KMS-11 (cell line): Measurements from ENCODE around the gene ASXL3.

ENCODE experiments used
- H2AFZ ChIP-seq: fragments of 200-600 bp; sonication (generic); 2 replicates; pipeline ENCODE4 v1.6.1; 2016; ENCODE audit warnings: antibody characterized with exemption, mixed run types, low read depth
- H3K27ac ChIP-seq: fragments of 200-600 bp; sonication (generic); 2 replicates; pipeline ENCODE4 v1.6.1; 2016; ENCODE audit warnings: mild to moderate bottlenecking, mixed run types
- H3K27me3 ChIP-seq: fragments of 200-600 bp; sonication (generic); 2 replicates; pipeline ENCODE4 v1.6.1; 2017; ENCODE audit warnings: mild to moderate bottlenecking, low read depth, mixed run types, moderate library complexity; ENCODE audit not compliant: insufficient read depth
- H3K36me3 ChIP-seq: fragments of 200-600 bp; sonication (generic); 2 replicates; pipeline ENCODE4 v1.6.1; 2017; ENCODE audit warnings: mild to moderate bottlenecking, mixed run types; ENCODE audit not compliant: insufficient read depth
- H3K4me1 ChIP-seq: fragments of 200-600 bp; sonication (generic); 2 replicates; pipeline ENCODE4 v1.6.1; 2016; ENCODE audit warnings: mild to moderate bottlenecking, low read depth, mixed run types; ENCODE audit not compliant: poor library complexity, severe bottlenecking
- H3K4me2 ChIP-seq: fragments of 200-600 bp; sonication (generic); 2 replicates; pipeline ENCODE4 v1.7.0; 2016; ENCODE audit warnings: mild to moderate bottlenecking, mixed run types
- H3K4me3 ChIP-seq: fragments of 200-600 bp; sonication (generic); IDR thresholded peaks from 2 replicates; pipeline ENCODE4 v1.6.1; 2017; ENCODE audit warnings: low read depth, low read length, mixed read lengths; ENCODE audit not compliant: insufficient read depth
- H3K79me2 ChIP-seq: fragments of 200-600 bp; sonication (generic); 2 replicates; pipeline ENCODE4 v1.6.1; 2016; ENCODE audit warnings: low read depth, mixed run types; ENCODE audit not compliant: insufficient read depth
- H3K9ac ChIP-seq: fragments of 200-600 bp; sonication (generic); 2 replicates; pipeline ENCODE4 v1.6.1; 2016; ENCODE audit warnings: mild to moderate bottlenecking, mixed run types
- H4K20me1 ChIP-seq: fragments of 200-600 bp; sonication (generic); 2 replicates; pipeline ENCODE4 v1.6.1; 2016; ENCODE audit warnings: mild to moderate bottlenecking, mixed run types; ENCODE audit not compliant: insufficient read depth
- TF ChIP-seq, protein P1 (sequence below): fragments of 200-600 bp; sonication (generic); conservative IDR thresholded peaks from 2 replicates; pipeline ENCODE4 v1.6.1; 2017; ENCODE audit warnings: low read depth, mild to moderate bottlenecking, antibody characterized with exemption, low read length, moderate library complexity, mixed read lengths

Gene ASXL3

GRCh38 chr18:33612632-33613031 is 34.6 kb downstream of the ASXL3 start:
- no peaks in the 10 kb centered on the region for H3K79me2 ChIP-seq
- no peak overlapping the region for H2AFZ ChIP-seq
- H3K27ac ChIP-seq: no peak overlapping the region
- H3K4me2 ChIP-seq: no peak overlapping the region
- H3K4me3 ChIP-seq: no peak overlapping the region
- no peaks in the 10 kb centered on the region for H3K36me3 ChIP-seq
- H3K4me1 ChIP-seq: no peaks in the 10 kb centered on the region
- no peaks in the 10 kb centered on the region for H4K20me1 ChIP-seq
- H3K9ac ChIP-seq: no peak overlapping the region
- TF ChIP-seq, protein P1, sequence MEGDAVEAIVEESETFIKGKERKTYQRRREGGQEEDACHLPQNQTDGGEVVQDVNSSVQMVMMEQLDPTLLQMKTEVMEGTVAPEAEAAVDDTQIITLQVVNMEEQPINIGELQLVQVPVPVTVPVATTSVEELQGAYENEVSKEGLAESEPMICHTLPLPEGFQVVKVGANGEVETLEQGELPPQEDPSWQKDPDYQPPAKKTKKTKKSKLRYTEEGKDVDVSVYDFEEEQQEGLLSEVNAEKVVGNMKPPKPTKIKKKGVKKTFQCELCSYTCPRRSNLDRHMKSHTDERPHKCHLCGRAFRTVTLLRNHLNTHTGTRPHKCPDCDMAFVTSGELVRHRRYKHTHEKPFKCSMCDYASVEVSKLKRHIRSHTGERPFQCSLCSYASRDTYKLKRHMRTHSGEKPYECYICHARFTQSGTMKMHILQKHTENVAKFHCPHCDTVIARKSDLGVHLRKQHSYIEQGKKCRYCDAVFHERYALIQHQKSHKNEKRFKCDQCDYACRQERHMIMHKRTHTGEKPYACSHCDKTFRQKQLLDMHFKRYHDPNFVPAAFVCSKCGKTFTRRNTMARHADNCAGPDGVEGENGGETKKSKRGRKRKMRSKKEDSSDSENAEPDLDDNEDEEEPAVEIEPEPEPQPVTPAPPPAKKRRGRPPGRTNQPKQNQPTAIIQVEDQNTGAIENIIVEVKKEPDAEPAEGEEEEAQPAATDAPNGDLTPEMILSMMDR: no peak
- no peaks in the 10 kb centered on the region for H3K27me3 ChIP-seq

GRCh38 chr18:33616556-33616955 is 38.5 kb downstream of the ASXL3 start:
- H2AFZ ChIP-seq: no peak overlapping the region
- H3K27me3 ChIP-seq: no peaks in the 10 kb centered on the region
- no peak overlapping the region for H3K4me2 ChIP-seq
- H4K20me1 ChIP-seq: no peaks in the 10 kb centered on the region
- H3K4me1 ChIP-seq: no peaks in the 10 kb centered on the region
- no peak overlapping the region for H3K27ac ChIP-seq
- no peak overlapping the region for H3K9ac ChIP-seq
- TF ChIP-seq, protein P1: no peak
- no peaks in the 10 kb centered on the region for H3K79me2 ChIP-seq
- no peak overlapping the region for H3K4me3 ChIP-seq
- no peaks in the 10 kb centered on the region for H3K36me3 ChIP-seq

- Histone ChIP-seq H3K4me2 (no peak overlapping the region), H3K27me3 (no peaks in the 10 kb centered on the region), H3K36me3 (no peaks in the 10 kb centered on the region), H3K9ac (no peak overlapping the region), H3K4me1 (peaks cover 4% of the 10 kb centered on the region), H4K20me1 (no peaks in the 10 kb centered on the region), H2AFZ (no peak overlapping the region), H3K4me3 (no peak overlapping the region), H3K79me2 (no peaks in the 10 kb centered on the region), H3K27ac (no peak overlapping the region)
- TF ChIP-seq, protein P1: no peak
Observed at GRCh38 chr18:33627114-33627513, 49.1 kb downstream of the ASXL3 start.

- H3K79me2 ChIP-seq: no peaks in the 10 kb centered on the region
- no peaks in the 10 kb centered on the region for H3K27me3 ChIP-seq
- no peak overlapping the region for H3K9ac ChIP-seq
- TF ChIP-seq, protein P1: no peak
- no peak overlapping the region for H3K27ac ChIP-seq
- H3K4me2 ChIP-seq: no peak overlapping the region
- H3K36me3 ChIP-seq: no peaks in the 10 kb centered on the region
- no peak overlapping the region for H2AFZ ChIP-seq
- H3K4me1 ChIP-seq: peaks cover 4% of the 10 kb centered on the region
- no peaks in the 10 kb centered on the region for H4K20me1 ChIP-seq
- H3K4me3 ChIP-seq: no peak overlapping the region
Observed at GRCh38 chr18:33630476-33630875, 52.5 kb downstream of the ASXL3 start.
